Erythroblast (primary cell): Measurements from ENCODE around the gene SOX1.

Experiments used
- GATA1 ChIP-seq: IDR thresholded peaks from 2 replicates; pipeline ENCODE4 v1.6.1; 2011; ENCODE audit warnings: low read depth, mild to moderate bottlenecking, control low read depth, low read length, moderate library complexity
- POLR2A ChIP-seq: IDR thresholded peaks from 2 replicates; pipeline ENCODE4 v1.6.1; 2011; ENCODE audit warnings: mild to moderate bottlenecking, low read length

DNA sequence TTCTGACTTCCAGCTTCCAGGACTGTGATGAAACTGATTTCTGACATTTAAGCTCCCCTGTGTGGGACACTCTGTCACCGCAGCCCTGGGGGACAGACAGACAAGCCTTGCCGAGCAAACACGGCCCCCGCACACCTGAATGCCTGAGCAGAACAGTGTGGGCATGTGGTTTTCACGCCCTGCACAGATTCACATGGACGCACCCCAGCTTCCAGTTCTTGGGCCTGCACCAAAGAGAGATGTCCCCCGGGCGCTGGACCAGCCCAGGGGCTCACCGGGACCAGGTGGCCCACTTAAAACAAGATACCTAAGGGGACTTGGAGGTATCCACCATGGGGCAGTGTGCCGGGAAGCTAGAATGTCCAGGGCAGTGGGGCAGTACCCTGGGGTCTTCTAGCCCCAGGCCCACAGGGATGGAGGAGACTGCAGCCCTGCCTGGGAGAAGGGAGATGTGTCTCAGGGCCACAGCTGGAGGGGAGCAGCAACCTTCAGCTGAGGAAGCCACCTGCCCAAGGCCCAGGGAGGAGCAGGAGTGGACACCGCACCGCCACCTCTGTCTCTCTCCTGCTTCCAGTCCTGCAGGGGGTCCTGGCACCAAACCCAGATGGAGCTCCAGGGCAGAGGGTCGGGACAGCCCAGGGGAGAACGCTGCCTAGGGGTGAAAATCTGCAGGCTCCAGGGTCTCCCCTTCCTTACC, 50.5 kb downstream of the SOX1 start:
- no peak for TF ChIP-seq POLR2A
- TF ChIP-seq GATA1 = no peak
